GM12878 (cell line): ENCODE data around the gene RPS15A. TPM values are rescaled to one million over a fixed set of nuclear protein-coding genes. Genes with fewer than 3 reads are reported as not detected.
"Not testable (repeated sequence)": the region's sequence is repeated elsewhere in the genome, so short reads cannot be mapped to it uniquely, and the experiment has no call there.

Experiments used
- ATAC-seq: fragments of 200-7000 bp; cut with Tn5 transposase; 3 replicates; pipeline ENCODE4 v1.9.1; 2020; ENCODE audit warnings: mild to moderate bottlenecking, moderate library complexity
- BruUV-seq: library from RNA; stranded (reverse); fragments of 400-500 nt; replicated peaks from 2 replicates; lab custom pipeline; 2021; lab: Mats Ljungman, UMichigan
- CTCF ChIA-PET: fragments of 300-600 bp; sonication (Branson Sonifier 250); formaldehyde crosslinking; extraction: SDS; loops from one replicate; lab custom pipeline; 2021; ENCODE audit warnings: inconsistent platforms; lab: Yijun Ruan, JAX
- POLR2A ChIA-PET: fragments of 350-600 bp; formaldehyde crosslinking; extraction: SDS; loops from one replicate; lab custom pipeline; 2021; ENCODE audit warnings: inconsistent platforms; lab: Charles Lee
- RAD21 ChIA-PET: fragments of 300-600 bp; sonication (Branson Sonifier 250); formaldehyde crosslinking; loops from one replicate; lab custom pipeline; 2023; ENCODE audit warnings: antibody characterized with exemption; ENCODE audit not compliant: unreplicated experiment; lab: Charles Lee
- SMC1A ChIA-PET: fragments of 300-600 bp; sonication (Branson Sonifier 250); formaldehyde crosslinking; loops from one replicate; lab custom pipeline; 2023; ENCODE audit not compliant: unreplicated experiment, uncharacterized antibody; lab: Charles Lee
- DNase-seq: peaks from one replicate; pipeline ENCODE4 v3.0.0-alpha.2; 2011; ENCODE audit warnings: low read depth, low spot score
- FAIRE-seq: peaks from 3 replicates; lab custom pipeline; 2011; peaks lifted over from hg19 to GRCh38; lab: Jason Lieb, UNC
- H2AFZ ChIP-seq: 2 replicates; pipeline ENCODE4 v1.6.0; 2011; ENCODE audit warnings: low read depth, low read length, control low read depth; ENCODE audit not compliant: control insufficient read depth
- H3K27ac ChIP-seq: 2 replicates; pipeline ENCODE4 v1.5.1; 2011; ENCODE audit warnings: control low read depth; ENCODE audit not compliant: control insufficient read depth, insufficient read depth
- H3K27me3 ChIP-seq, 2 experiments: replicated peaks in 1 of 2; 2 replicates each; pipeline versions ENCODE4 v1.6.0 to v1.6.1; 2011; ENCODE audit warnings: low read length in 1 of 2; ENCODE audit not compliant: control insufficient read depth in 2 of 2, insufficient read depth in 2 of 2
- H3K36me3 ChIP-seq, 2 experiments: 2 replicates each; pipeline ENCODE4 v1.5.1; 2011; ENCODE audit warnings: low read length in 1 of 2; ENCODE audit not compliant: control insufficient read depth in 2 of 2, insufficient read depth in 2 of 2
- H3K4me1 ChIP-seq: 2 replicates; pipeline ENCODE4 v1.6.1; 2011; ENCODE audit warnings: mild to moderate bottlenecking, low read length, moderate library complexity, mixed read lengths; ENCODE audit not compliant: control insufficient read depth, insufficient read depth
- H3K4me2 ChIP-seq: 2 replicates; pipeline ENCODE4 v1.6.0; 2011; ENCODE audit warnings: control low read depth; ENCODE audit not compliant: control insufficient read depth, insufficient read depth
- H3K4me3 ChIP-seq: fragments of 200-600 bp; sonication (generic); 2 replicates; pipeline ENCODE4 v1.5.1; 2016
- H3K79me2 ChIP-seq: 2 replicates; pipeline ENCODE4 v1.6.0; 2011; ENCODE audit warnings: low read length; ENCODE audit not compliant: control insufficient read depth, insufficient read depth
- H3K9ac ChIP-seq: 2 replicates; pipeline ENCODE4 v1.8.0; 2011; ENCODE audit warnings: low read length, control low read depth, mixed read lengths; ENCODE audit not compliant: control insufficient read depth, insufficient read depth
- H3K9me3 ChIP-seq: replicated peaks from 3 replicates; pipeline ENCODE4 v1.5.1; 2011; ENCODE audit warnings: mild to moderate bottlenecking, low read length; ENCODE audit not compliant: control insufficient read depth, insufficient read depth
- H4K20me1 ChIP-seq: 2 replicates; pipeline ENCODE4 v1.6.0; 2011; ENCODE audit not compliant: control insufficient read depth, insufficient read depth
- BHLHE40 ChIP-seq, 2 experiments: fragments of 450-650 bp in 1 of 2; IDR thresholded peaks; 2 replicates each; pipeline ENCODE4 v1.6.1; 2011 to 2017; ENCODE audit warnings: low read depth in 2 of 2, borderline replicate concordance in 1 of 2, improper control_type of control experiment in 1 of 2, low read length in 1 of 2, mild to moderate bottlenecking in 1 of 2
- IKZF2 ChIP-seq, 2 experiments: fragments of 450-650 bp; IDR thresholded peaks; 2 replicates each; pipeline ENCODE4 v1.6.1; 2017; ENCODE audit warnings: mild to moderate bottlenecking in 2 of 2, moderate library complexity in 2 of 2
- MEF2B ChIP-seq: fragments of 450-650 bp; IDR thresholded peaks from 2 replicates; pipeline ENCODE4 v1.6.1; 2018; ENCODE audit warnings: mild to moderate bottlenecking, moderate library complexity; ENCODE audit not compliant: partially characterized antibody, poor library complexity, severe bottlenecking
- RAD51 ChIP-seq: fragments of 450-650 bp; IDR thresholded peaks from 2 replicates; pipeline ENCODE4 v1.6.1; 2016; ENCODE audit warnings: moderate library complexity, mild to moderate bottlenecking, inconsistent platforms
- RUNX3 ChIP-seq: IDR thresholded peaks from 2 replicates; pipeline ENCODE4 v1.6.1; 2012; ENCODE audit warnings: low read length, inconsistent platforms
- TCF12 ChIP-seq: IDR thresholded peaks from 2 replicates; pipeline ENCODE4 v1.6.1; 2011; ENCODE audit warnings: low read depth, mild to moderate bottlenecking, low read length
- TCF3 ChIP-seq: IDR thresholded peaks from 2 replicates; pipeline ENCODE4 v1.6.1; 2012; ENCODE audit warnings: low read depth, mild to moderate bottlenecking, low read length, borderline replicate concordance; ENCODE audit not compliant: insufficient read depth
- ZNF384 ChIP-seq: IDR thresholded peaks from 2 replicates; pipeline ENCODE4 v1.6.1; 2012; ENCODE audit warnings: low read depth, mild to moderate bottlenecking, low read length, improper control_type of control experiment, borderline replicate concordance
- WGBS: methylation state at CpG from one replicate; pipeline ENCODE4 v1.1.6; 2016; ENCODE audit warnings: low lambda C conversion rate; ENCODE audit not compliant: insufficient replicate concordance, insufficient coverage; ENCODE audit errors: missing lambda C conversion rate; 5-methylcytosine and 5-hydroxymethylcytosine counted together
- in situ Hi-C: fragments of 300-500 bp; cut with MboI; formaldehyde crosslinking; loops from 9 replicates; pipeline ENCODE4 v1.14.3; 2018; ENCODE audit warnings: mixed read lengths
- intact Hi-C: fragments of 100-400 bp; cut with micrococcal nuclease; formaldehyde crosslinking; loops from one replicate; pipeline ENCODE4 v1.14.2; 2022; ENCODE audit not compliant: unreplicated experiment
- polyA plus RNA-seq, 11 experiments: library from polyadenylated mRNA; depleted of rRNA in 4 of 11; unstranded in 6 of 11; stranded (reverse) in 5 of 11; fragments of >200 nt; fragmentation: Nextera tagmentation in 4 of 11; fragmentation: Illumina TruSeq in 1 of 11; extraction: Ambion mirVana in 4 of 11; extraction: Trizol in 1 of 11; gene quantifications; 1 replicate in 1 of 11; 2 replicates in 10 of 11; pipeline versions ENCODE4 v1.2.1 to v1.2.3, GENCODE V29; 2011 to 2016; ENCODE audit warnings: inconsistent platforms in 2 of 11, missing spikeins in 2 of 11, low read depth in 1 of 11
- total RNA-seq, 4 experiments: library from RNA; depleted of rRNA in 3 of 4; stranded (reverse); fragments of >200 nt in 3 of 4; fragmentation: Illumina TruSeq in 1 of 4; extraction: Trizol in 1 of 4; gene quantifications; 2 replicates each; pipeline versions ENCODE4 v1.2.1 to v1.2.3, GENCODE V29; 2013 to 2021
- TF ChIP-seq, protein P1 (sequence below): fragments of 450-650 bp; IDR thresholded peaks from 2 replicates; pipeline ENCODE4 v1.6.1; 2017; ENCODE audit warnings: mild to moderate bottlenecking, moderate library complexity
- TF ChIP-seq, protein P2 (sequence below): fragments of 450-650 bp; IDR thresholded peaks from 2 replicates; pipeline ENCODE4 v1.6.1; 2017; ENCODE audit warnings: mild to moderate bottlenecking, low read depth, inconsistent platforms; ENCODE audit not compliant: poor library complexity, severe bottlenecking

The RPS15A gene
- total and polyA plus RNA-seq, 10 of the 15 experiments (the other 5 are each of a cell fraction or from before 2014, with no cell fraction given), result 1,566 to 6,408 (median 2,999) TPM

DNA sequence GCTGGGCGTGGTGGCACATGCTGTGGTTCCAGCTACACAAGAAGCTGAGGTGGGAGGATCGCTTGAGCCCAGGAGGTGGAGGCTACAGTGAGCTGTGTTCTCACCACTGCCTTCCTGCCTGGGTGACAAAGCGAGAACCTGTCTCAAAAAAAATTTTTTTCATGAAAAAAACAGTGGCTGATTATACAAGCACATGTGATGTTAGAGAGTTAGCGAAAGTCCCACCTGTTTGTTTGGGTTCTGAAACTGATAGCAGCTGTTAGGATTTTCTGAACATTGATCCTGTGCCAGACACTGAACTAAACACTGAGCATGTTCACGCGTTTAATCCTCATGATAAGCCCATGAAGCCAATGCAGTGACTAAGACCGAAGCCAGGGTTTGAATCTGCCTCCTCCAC lies 22.9 kb downstream of the RPS15A start:
- ChIA-PET SMC1A (interaction anchor here (0.7 to 1.8 kb wide), 3 partner anchors 18 to 1511 kb away, joined by 3 to 5 read pairs (median 4); no protein-coding TSS in a partner anchor), RAD21 (interaction anchor here (1.0 to 1.2 kb wide), 2 partner anchors 22 to 33 kb away, joined by 3 to 4 read pairs; no protein-coding TSS in a partner anchor), POLR2A (interaction anchor here (0.9 kb wide), 1 partner anchor 34 kb away, joined by 3 read pairs; the partner anchor contains the start of gene ARL6IP1)
- H3K36me3 ChIP-seq, H3K9ac ChIP-seq, CTCF ChIA-PET, H3K4me3 ChIP-seq, BruUV-seq, H2AFZ ChIP-seq, intact Hi-C loops, H3K27ac ChIP-seq, H3K9me3 ChIP-seq, H4K20me1 ChIP-seq, H3K4me1 ChIP-seq, H3K79me2 ChIP-seq, H3K4me2 ChIP-seq, H3K27me3 ChIP-seq: not testable (repeated sequence)
- WGBS, result 0% methylated on average over 4 of the region's 7 CpGs
- TF ChIP-seq, protein P1, sequence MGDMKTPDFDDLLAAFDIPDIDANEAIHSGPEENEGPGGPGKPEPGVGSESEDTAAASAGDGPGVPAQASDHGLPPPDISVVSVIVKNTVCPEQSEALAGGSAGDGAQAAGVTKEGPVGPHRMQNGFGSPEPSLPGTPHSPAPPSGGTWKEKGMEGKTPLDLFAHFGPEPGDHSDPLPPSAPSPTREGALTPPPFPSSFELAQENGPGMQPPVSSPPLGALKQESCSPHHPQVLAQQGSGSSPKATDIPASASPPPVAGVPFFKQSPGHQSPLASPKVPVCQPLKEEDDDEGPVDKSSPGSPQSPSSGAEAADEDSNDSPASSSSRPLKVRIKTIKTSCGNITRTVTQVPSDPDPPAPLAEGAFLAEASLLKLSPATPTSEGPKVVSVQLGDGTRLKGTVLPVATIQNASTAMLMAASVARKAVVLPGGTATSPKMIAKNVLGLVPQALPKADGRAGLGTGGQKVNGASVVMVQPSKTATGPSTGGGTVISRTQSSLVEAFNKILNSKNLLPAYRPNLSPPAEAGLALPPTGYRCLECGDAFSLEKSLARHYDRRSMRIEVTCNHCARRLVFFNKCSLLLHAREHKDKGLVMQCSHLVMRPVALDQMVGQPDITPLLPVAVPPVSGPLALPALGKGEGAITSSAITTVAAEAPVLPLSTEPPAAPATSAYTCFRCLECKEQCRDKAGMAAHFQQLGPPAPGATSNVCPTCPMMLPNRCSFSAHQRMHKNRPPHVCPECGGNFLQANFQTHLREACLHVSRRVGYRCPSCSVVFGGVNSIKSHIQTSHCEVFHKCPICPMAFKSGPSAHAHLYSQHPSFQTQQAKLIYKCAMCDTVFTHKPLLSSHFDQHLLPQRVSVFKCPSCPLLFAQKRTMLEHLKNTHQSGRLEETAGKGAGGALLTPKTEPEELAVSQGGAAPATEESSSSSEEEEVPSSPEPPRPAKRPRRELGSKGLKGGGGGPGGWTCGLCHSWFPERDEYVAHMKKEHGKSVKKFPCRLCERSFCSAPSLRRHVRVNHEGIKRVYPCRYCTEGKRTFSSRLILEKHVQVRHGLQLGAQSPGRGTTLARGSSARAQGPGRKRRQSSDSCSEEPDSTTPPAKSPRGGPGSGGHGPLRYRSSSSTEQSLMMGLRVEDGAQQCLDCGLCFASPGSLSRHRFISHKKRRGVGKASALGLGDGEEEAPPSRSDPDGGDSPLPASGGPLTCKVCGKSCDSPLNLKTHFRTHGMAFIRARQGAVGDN, result peak; percentile 65; the same call in 1 of the 2 replicates
- peak; percentile 64; the same call in 1 of the 2 replicates for TF ChIP-seq ZNF384
- TF ChIP-seq RUNX3, result 0 out of 2 replicates have a peak, but pooled peaks have one; percentile 15
- peak in 1 of 2 experiments; percentile 41; a peak in 1 of 4 replicates for TF ChIP-seq IKZF2 (IDR thresholded peaks at IDR 0.05)
- peak; percentile 62; the same call in 1 of the 2 replicates for TF ChIP-seq TCF3
- TF ChIP-seq TCF12, result peak; percentile 82; the same call in 1 of the 2 replicates
- peak; percentile 17 for TF ChIP-seq MEF2B
- TF ChIP-seq, protein P2, sequence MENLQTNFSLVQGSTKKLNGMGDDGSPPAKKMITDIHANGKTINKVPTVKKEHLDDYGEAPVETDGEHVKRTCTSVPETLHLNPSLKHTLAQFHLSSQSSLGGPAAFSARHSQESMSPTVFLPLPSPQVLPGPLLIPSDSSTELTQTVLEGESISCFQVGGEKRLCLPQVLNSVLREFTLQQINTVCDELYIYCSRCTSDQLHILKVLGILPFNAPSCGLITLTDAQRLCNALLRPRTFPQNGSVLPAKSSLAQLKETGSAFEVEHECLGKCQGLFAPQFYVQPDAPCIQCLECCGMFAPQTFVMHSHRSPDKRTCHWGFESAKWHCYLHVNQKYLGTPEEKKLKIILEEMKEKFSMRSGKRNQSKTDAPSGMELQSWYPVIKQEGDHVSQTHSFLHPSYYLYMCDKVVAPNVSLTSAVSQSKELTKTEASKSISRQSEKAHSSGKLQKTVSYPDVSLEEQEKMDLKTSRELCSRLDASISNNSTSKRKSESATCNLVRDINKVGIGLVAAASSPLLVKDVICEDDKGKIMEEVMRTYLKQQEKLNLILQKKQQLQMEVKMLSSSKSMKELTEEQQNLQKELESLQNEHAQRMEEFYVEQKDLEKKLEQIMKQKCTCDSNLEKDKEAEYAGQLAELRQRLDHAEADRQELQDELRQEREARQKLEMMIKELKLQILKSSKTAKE, result peak; percentile 63
- TF ChIP-seq BHLHE40 (IDR thresholded peaks at IDR 0.05; ENCODE audit: borderline replicate concordance in 1 of 2, low read depth in 2 of 2, low read length in 1 of 2), result peak; percentile 39 to 59; a peak in 2 of 4 replicates
- peak; percentile 74 for TF ChIP-seq RAD51
- DNase-seq (peak; percentile 61), FAIRE-seq (peak; percentile 41), ATAC-seq (peak; percentile 74)
- in situ Hi-C loops, result loop anchor here (25.0 kb wide), 2 partner anchors 830 to 1205 kb away; no protein-coding TSS in a partner anchor
